ENCODE data around the gene SPATC1L.
A peak's percentile ranks its signal among the peaks of the same experiment; 100 is the strongest.

Gene SPATC1L

GRCh38 chr21:46122758-46123683 is 61.2 kb downstream of the SPATC1L start:
- TF ChIP-seq, protein P1, sequence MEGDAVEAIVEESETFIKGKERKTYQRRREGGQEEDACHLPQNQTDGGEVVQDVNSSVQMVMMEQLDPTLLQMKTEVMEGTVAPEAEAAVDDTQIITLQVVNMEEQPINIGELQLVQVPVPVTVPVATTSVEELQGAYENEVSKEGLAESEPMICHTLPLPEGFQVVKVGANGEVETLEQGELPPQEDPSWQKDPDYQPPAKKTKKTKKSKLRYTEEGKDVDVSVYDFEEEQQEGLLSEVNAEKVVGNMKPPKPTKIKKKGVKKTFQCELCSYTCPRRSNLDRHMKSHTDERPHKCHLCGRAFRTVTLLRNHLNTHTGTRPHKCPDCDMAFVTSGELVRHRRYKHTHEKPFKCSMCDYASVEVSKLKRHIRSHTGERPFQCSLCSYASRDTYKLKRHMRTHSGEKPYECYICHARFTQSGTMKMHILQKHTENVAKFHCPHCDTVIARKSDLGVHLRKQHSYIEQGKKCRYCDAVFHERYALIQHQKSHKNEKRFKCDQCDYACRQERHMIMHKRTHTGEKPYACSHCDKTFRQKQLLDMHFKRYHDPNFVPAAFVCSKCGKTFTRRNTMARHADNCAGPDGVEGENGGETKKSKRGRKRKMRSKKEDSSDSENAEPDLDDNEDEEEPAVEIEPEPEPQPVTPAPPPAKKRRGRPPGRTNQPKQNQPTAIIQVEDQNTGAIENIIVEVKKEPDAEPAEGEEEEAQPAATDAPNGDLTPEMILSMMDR (IDR thresholded peaks at IDR 0.05; ENCODE audit: insufficient read depth, missing control alignments): no peak
- no peak for DNase-seq (ENCODE audit: insufficient read length, low spot score)
- no peak for FAIRE-seq

- TF ChIP-seq, protein P1 (IDR thresholded peaks at IDR 0.05; ENCODE audit: insufficient read depth, missing control alignments): no peak
- no peak for FAIRE-seq
Measured at GRCh38 chr21:46122237-46122671, 62.0 kb downstream of the SPATC1L start.

DNA sequence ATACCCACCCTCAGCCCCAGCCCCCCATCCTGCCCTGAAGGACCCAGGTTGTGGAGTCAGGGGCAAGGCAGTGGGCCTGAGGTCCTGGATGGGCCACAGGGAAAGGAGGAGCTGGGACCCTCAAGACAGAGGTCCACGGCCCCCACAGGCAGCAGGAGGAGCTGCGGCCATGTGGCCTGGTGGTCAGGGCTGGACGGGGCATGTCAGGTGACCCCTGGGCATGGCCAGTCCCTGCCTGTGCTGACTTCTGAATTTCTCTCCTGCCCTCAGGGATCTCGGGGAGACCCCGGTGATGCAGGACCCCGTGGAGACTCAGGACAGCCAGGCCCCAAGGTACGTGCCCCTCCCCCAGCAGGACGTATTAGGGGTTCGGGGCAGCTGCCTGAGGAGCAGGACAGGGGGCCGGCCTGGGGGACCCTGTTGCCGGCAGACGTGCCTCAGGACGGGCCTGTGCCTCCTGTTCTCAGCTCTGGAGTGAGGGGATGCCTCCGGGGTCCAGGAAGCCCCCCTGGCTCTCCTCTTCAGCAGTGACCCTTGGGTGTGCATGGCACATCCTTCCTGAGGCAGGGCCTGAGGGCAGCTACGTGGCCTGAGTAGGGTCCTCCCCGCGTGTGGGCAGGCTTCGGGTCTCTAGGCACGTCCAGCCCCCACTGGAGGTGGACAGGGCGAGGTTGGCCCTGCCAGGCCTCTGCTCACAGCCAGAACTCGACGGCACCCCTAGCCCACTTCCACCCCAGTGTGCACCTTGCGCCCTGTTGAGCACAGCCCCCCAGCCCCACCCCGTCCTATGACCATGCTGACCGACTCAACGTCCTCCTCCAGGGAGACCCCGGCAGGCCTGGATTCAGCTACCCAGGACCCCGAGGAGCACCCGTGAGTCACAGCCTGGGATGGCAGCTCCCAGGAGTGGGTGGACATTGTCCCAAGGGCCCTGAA is 62.7 kb downstream of the SPATC1L start:
- DNase-seq (ENCODE audit: insufficient read length, low spot score) (peak; percentile 17), FAIRE-seq (no peak)
- TF ChIP-seq, protein P1 (IDR thresholded peaks at IDR 0.05; ENCODE audit: insufficient read depth, missing control alignments): no peak

More at GRCh38 chr21:46122237-46122671, 62.0 kb downstream of the SPATC1L start:
- DNase-seq (ENCODE audit: insufficient read length, low spot score): no peak

GRCh38 chr21:46120301-46121285 is 63.7 kb downstream of the SPATC1L start:
- TF ChIP-seq, protein P1 (IDR thresholded peaks at IDR 0.05; ENCODE audit: insufficient read depth, missing control alignments): no peak
- FAIRE-seq: no peak
- DNase-seq (ENCODE audit: insufficient read length, low spot score): no peak

GRCh38 chr21:46119637-46120271 is 64.5 kb downstream of the SPATC1L start:
- peak; percentile 12 for DNase-seq (ENCODE audit: insufficient read length, low spot score)
- TF ChIP-seq, protein P1 (IDR thresholded peaks at IDR 0.05; ENCODE audit: insufficient read depth, missing control alignments): no peak
- FAIRE-seq: no peak

DNA sequence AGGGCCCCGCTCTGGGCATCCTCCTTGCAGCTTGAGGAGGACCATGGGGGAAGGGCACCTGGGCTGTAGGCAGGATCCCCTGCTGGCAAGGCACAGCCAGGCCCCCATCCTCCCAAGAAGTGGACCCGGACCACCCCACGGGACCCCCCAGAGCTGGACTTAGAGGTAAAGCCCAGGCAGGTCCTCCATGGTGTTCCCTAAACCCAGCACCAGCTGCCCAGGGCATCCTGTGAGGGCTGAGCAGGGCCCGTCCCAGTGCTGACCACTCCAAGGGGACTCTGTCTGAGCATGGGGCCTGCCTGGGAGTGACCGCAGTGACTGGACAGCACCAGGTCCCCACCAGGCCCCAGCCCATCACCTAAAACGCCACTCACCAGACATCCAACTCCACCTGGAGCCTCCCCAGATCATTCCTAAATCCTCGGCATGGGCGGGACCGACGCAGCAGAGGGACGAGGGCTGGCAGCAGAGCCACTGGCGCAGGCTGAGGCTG is 65.1 kb downstream of the SPATC1L start:
- FAIRE-seq: no peak
- DNase-seq (ENCODE audit: insufficient read length, low spot score): peak; percentile 14

More for the DNA sequence above, 65.1 kb downstream of the SPATC1L start:
- TF ChIP-seq, protein P1 (IDR thresholded peaks at IDR 0.05; ENCODE audit: insufficient read depth, missing control alignments): no peak

Data from D721Med (cell line).